GM23248 (cell line): Measurements from ENCODE around the gene NGF. TPM values are rescaled to one million over a fixed set of nuclear protein-coding genes. Genes with fewer than 3 reads are reported as not detected.

ENCODE experiments used
- DNase-seq: peaks from one replicate; pipeline ENCODE4 v3.0.0-alpha.2; 2015
- H2AFZ ChIP-seq: fragments of 200-600 bp; sonication (generic); 2 replicates; pipeline ENCODE4 v1.6.1; 2016; ENCODE audit warnings: antibody characterized with exemption
- H3F3A ChIP-seq: fragments of 200-600 bp; sonication (generic); 2 replicates; pipeline ENCODE4 v1.6.1; 2016; ENCODE audit warnings: mild to moderate bottlenecking, antibody characterized with exemption, mixed run types; ENCODE audit not compliant: insufficient read depth
- H3K27ac ChIP-seq: fragments of 200-600 bp; sonication (generic); 2 replicates; pipeline ENCODE4 v1.5.1; 2016; ENCODE audit warnings: mild to moderate bottlenecking
- H3K27me3 ChIP-seq: fragments of 200-600 bp; sonication (generic); replicated peaks from 2 replicates; pipeline ENCODE4 v1.6.1; 2016; ENCODE audit warnings: mild to moderate bottlenecking; ENCODE audit not compliant: insufficient read depth
- H3K36me3 ChIP-seq: fragments of 200-600 bp; sonication (generic); 2 replicates; pipeline ENCODE4 v1.6.1; 2016; ENCODE audit warnings: low read depth, mild to moderate bottlenecking
- H3K4me1 ChIP-seq: fragments of 200-600 bp; sonication (generic); 2 replicates; pipeline ENCODE4 v1.6.1; 2016; ENCODE audit warnings: mild to moderate bottlenecking; ENCODE audit not compliant: insufficient read depth
- H3K4me2 ChIP-seq: fragments of 200-600 bp; sonication (generic); one replicate; pipeline ENCODE4 v1.6.1; 2016; ENCODE audit warnings: mild to moderate bottlenecking; ENCODE audit not compliant: unreplicated experiment
- H3K4me3 ChIP-seq: fragments of 200-600 bp; sonication (generic); 2 replicates; pipeline ENCODE4 v1.5.1; 2016; ENCODE audit warnings: mild to moderate bottlenecking
- H3K79me2 ChIP-seq: fragments of 200-600 bp; sonication (generic); 2 replicates; pipeline ENCODE4 v1.6.1; 2016; ENCODE audit warnings: mild to moderate bottlenecking; ENCODE audit not compliant: insufficient read depth
- H3K9ac ChIP-seq: fragments of 200-600 bp; sonication (generic); 2 replicates; pipeline ENCODE4 v1.6.1; 2016; ENCODE audit warnings: mild to moderate bottlenecking
- H3K9me2 ChIP-seq: fragments of 200-600 bp; sonication (generic); 2 replicates; pipeline ENCODE4 v1.6.1; 2016; ENCODE audit warnings: mixed run types, mild to moderate bottlenecking, moderate library complexity; ENCODE audit not compliant: insufficient read depth
- H3K9me3 ChIP-seq: fragments of 200-600 bp; sonication (generic); one replicate; pipeline ENCODE4 v1.6.1; 2017; ENCODE audit warnings: low read depth
- H4K20me1 ChIP-seq: fragments of 200-600 bp; sonication (generic); 2 replicates; pipeline ENCODE4 v1.6.0; 2016; ENCODE audit not compliant: insufficient read depth
- EZH2 ChIP-seq: fragments of 200-600 bp; sonication (generic); IDR thresholded peaks from 2 replicates; pipeline ENCODE4 v1.6.1; 2018; ENCODE audit warnings: antibody characterized with exemption, mild to moderate bottlenecking; ENCODE audit not compliant: insufficient read depth, poor library complexity, severe bottlenecking
- EZH2phosphoT487 ChIP-seq: fragments of 200-600 bp; sonication (generic); IDR thresholded peaks from 2 replicates; pipeline ENCODE4 v1.6.1; 2018; ENCODE audit warnings: antibody characterized with exemption, moderate library complexity, mild to moderate bottlenecking, low read depth; ENCODE audit not compliant: insufficient read depth
- WGBS, 2 experiments: methylation state at CpG; one replicate each; pipeline ENCODE4 v1.1.6; 2015 to 2017; ENCODE audit warnings: low lambda C conversion rate in 2 of 2, low coverage in 1 of 2; ENCODE audit errors: missing lambda C conversion rate in 2 of 2; 5-methylcytosine and 5-hydroxymethylcytosine counted together
- in situ Hi-C: fragments of 300-500 bp; cut with MboI; formaldehyde crosslinking; loops from 2 replicates; pipeline ENCODE4 v1.15.0; 2020
- polyA plus RNA-seq: library from polyadenylated mRNA; unstranded; fragments of >200 nt; fragmentation: Nextera tagmentation; extraction: Ambion mirVana; gene quantifications from 2 replicates; pipeline ENCODE4 v1.2.1, GENCODE V29; 2016
- total RNA-seq: library from RNA; depleted of rRNA; stranded (reverse); fragments of >200 nt; shearing (Covaris generic); gene quantifications from 2 replicates; pipeline ENCODE4 v1.2.3, GENCODE V29; 2014

NGF gene
- total and polyA plus RNA-seq, 2 experiments from 2014 or later = 27.1 to 52.9 TPM

GRCh38 chr1:115258302-115258866 lies 79.7 kb downstream of the NGF start:
- Histone ChIP-seq H3K9me3 (no peaks in the 10 kb centered on the region), H3K27me3 (no peaks in the 10 kb centered on the region), H3F3A (peaks cover 32% of the 10 kb centered on the region), H3K4me2 (no peak overlapping the region), H2AFZ (no peak overlapping the region), H3K4me3 (no peak overlapping the region), H4K20me1 (no peaks in the 10 kb centered on the region), H3K4me1 (peaks cover 20% of the 10 kb centered on the region), H3K9ac (0 out of 2 replicates have a peak overlapping the region, but pooled peaks have one; percentile 7), H3K27ac (peak overlapping the region; percentile 65), H3K79me2 (no peaks in the 10 kb centered on the region; the same call in 1 of the 2 replicates), H3K36me3 (no peaks in the 10 kb centered on the region), H3K9me2 (no peaks in the 10 kb centered on the region)
- TF ChIP-seq EZH2phosphoT487 (no peak), EZH2 (no peak)
- peak; percentile 90 for DNase-seq
- 41 to 45% methylated on average over 3 of the region's 3 CpGs for WGBS, 2 experiments
- in situ Hi-C loops = no loop called here

- Histone ChIP-seq H3K9me3 (no peaks in the 10 kb centered on the region), H3K4me1 (peaks cover 17% of the 10 kb centered on the region), H3K9me2 (no peaks in the 10 kb centered on the region), H2AFZ (no peak overlapping the region), H3K4me2 (no peak overlapping the region), H3K79me2 (no peaks in the 10 kb centered on the region; the same call in 1 of the 2 replicates), H3K27ac (peak overlapping the region; percentile 65), H3K4me3 (no peak overlapping the region), H3K27me3 (no peaks in the 10 kb centered on the region), H4K20me1 (no peaks in the 10 kb centered on the region), H3K36me3 (no peaks in the 10 kb centered on the region), H3K9ac (0 out of 2 replicates have a peak overlapping the region, but pooled peaks have one; percentile 7), H3F3A (peaks cover 34% of the 10 kb centered on the region)
- TF ChIP-seq EZH2phosphoT487 = no peak
- TF ChIP-seq EZH2 = no peak
- DNase-seq = no peak
- in situ Hi-C loops = no loop called here
Measured at GRCh38 chr1:115257591-115257990, 80.5 kb downstream of the NGF start.

- TF ChIP-seq EZH2 = no peak
- TF ChIP-seq EZH2phosphoT487 = no peak
- no peaks in the 10 kb centered on the region for H3K9me2 ChIP-seq
- no peak overlapping the region for H3K9ac ChIP-seq
- H3K4me2 ChIP-seq = no peak overlapping the region
- H3K4me1 ChIP-seq = peaks cover 37% of the 10 kb centered on the region
- no peaks in the 10 kb centered on the region for H3K27me3 ChIP-seq
- in situ Hi-C loops = no loop called here
- no peaks in the 10 kb centered on the region for H3K9me3 ChIP-seq
- H3K36me3 ChIP-seq = no peaks in the 10 kb centered on the region
- H3K27ac ChIP-seq = peak overlapping the region; percentile 44
- H3K79me2 ChIP-seq = no peaks in the 10 kb centered on the region; the same call in 1 of the 2 replicates
- no peak overlapping the region for H2AFZ ChIP-seq
- H3K4me3 ChIP-seq = no peak overlapping the region
- no peaks in the 10 kb centered on the region for H4K20me1 ChIP-seq
- WGBS, 2 experiments = 28 to 33% methylated on average over 1 of the region's 1 CpG
- peak; percentile 58 for DNase-seq
- H3F3A ChIP-seq = peaks cover 58% of the 10 kb centered on the region
Measured at GRCh38 chr1:115255154-115255553, 82.9 kb downstream of the NGF start.

DNA sequence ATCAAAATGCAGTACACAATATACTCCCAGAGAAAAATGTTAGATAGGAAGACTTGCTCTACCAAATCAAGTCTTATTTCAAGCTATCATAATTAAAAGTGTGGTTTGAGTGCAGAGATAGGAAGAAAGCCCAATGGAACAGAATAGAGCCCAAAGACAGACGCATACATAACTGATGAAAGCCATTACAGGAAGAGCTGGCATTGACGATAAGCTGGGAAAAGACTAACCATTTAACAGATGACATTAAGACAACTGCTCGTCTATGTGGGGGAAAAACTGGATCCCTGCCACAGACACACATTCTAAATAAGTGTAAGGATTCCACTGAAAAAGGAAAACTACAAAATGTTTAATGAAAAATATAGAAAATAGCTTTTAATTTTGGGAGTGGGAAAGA lies 85.5 kb downstream of the NGF start:
- H3K36me3 ChIP-seq = 0 out of 2 replicates have a peak, but pooled peaks cover 9% of the 10 kb centered on the region
- peaks cover 41% of the 10 kb centered on the region for H3F3A ChIP-seq
- no peak for DNase-seq
- in situ Hi-C loops = no loop called here
- H3K4me2 ChIP-seq = peak overlapping the region; percentile 88
- H4K20me1 ChIP-seq = no peaks in the 10 kb centered on the region
- no peak overlapping the region for H2AFZ ChIP-seq
- peaks cover 4% of the 10 kb centered on the region for H3K9me3 ChIP-seq
- peak overlapping the region; percentile 78 for H3K27ac ChIP-seq
- peak overlapping the region; percentile 37; the same call in 1 of the 2 replicates for H3K9ac ChIP-seq
- H3K4me3 ChIP-seq = no peak overlapping the region
- peaks cover 31% of the 10 kb centered on the region for H3K4me1 ChIP-seq
- no peaks in the 10 kb centered on the region for H3K9me2 ChIP-seq
- no peaks in the 10 kb centered on the region for H3K27me3 ChIP-seq
- TF ChIP-seq EZH2 (no peak), EZH2phosphoT487 (no peak)
- 57 to 61% methylated on average over 3 of the region's 3 CpGs for WGBS, 2 experiments
- H3K79me2 ChIP-seq = no peaks in the 10 kb centered on the region; the same call in 1 of the 2 replicates
